OCI-LY7 (cell line): ENCODE results near the gene TAF8. TPM values are rescaled to one million over a fixed set of nuclear protein-coding genes. Genes with fewer than 3 reads are reported as not detected.

Source experiments
- BruUV-seq: library from RNA; stranded (reverse); fragments of 400-500 nt; replicated peaks from 2 replicates; lab custom pipeline; 2021; lab: Mats Ljungman, UMichigan
- CTCF ChIA-PET: fragments of 300-600 bp; sonication (Branson Sonifier 250); formaldehyde crosslinking; loops from one replicate; lab custom pipeline; 2022; ENCODE audit warnings: antibody characterized with exemption; ENCODE audit not compliant: unreplicated experiment; lab: Charles Lee
- POLR2A ChIA-PET: fragments of 300-600 bp; sonication (Branson Sonifier 250); formaldehyde crosslinking; loops from one replicate; lab custom pipeline; 2022; ENCODE audit warnings: antibody characterized with exemption; lab: Charles Lee
- DNase-seq: peaks from one replicate; pipeline ENCODE4 v3.0.0-alpha.2; 2015; ENCODE audit warnings: low spot score
- H2AFZ ChIP-seq: fragments of 200-600 bp; sonication (generic), shearing (Covaris generic); 2 replicates; pipeline ENCODE4 v1.6.1; 2014; ENCODE audit warnings: mild to moderate bottlenecking, antibody characterized with exemption, low read length, moderate library complexity
- H3K27ac ChIP-seq: fragments of 200-600 bp; sonication (generic); 2 replicates; pipeline ENCODE4 v1.5.1; 2014; ENCODE audit warnings: mixed run types, low read depth, mild to moderate bottlenecking, moderate library complexity, low read length, inconsistent platforms; ENCODE audit not compliant: poor library complexity, severe bottlenecking
- H3K36me3 ChIP-seq: fragments of 200-600 bp; sonication (generic); 2 replicates; pipeline ENCODE4 v1.6.1; 2014; ENCODE audit warnings: mild to moderate bottlenecking, antibody characterized with exemption, low read length, moderate library complexity, mixed read lengths; ENCODE audit not compliant: insufficient read depth
- H3K4me1 ChIP-seq: fragments of 200-600 bp; sonication (generic); 2 replicates; pipeline ENCODE4 v1.5.1; 2014; ENCODE audit warnings: mild to moderate bottlenecking, low read length; ENCODE audit not compliant: insufficient read depth, poor library complexity, severe bottlenecking
- H3K4me2 ChIP-seq: fragments of 200-600 bp; sonication (generic); 2 replicates; pipeline ENCODE4 v1.6.1; 2014; ENCODE audit warnings: mild to moderate bottlenecking, low read length
- H3K4me3 ChIP-seq: fragments of 200-600 bp; sonication (generic); 2 replicates; pipeline ENCODE4 v1.5.1; 2014; ENCODE audit warnings: mild to moderate bottlenecking, low read depth, low read length; ENCODE audit not compliant: poor library complexity, severe bottlenecking
- H3K79me2 ChIP-seq: fragments of 200-600 bp; sonication (generic); 2 replicates; pipeline ENCODE4 v1.6.1; 2016; ENCODE audit warnings: low read depth, mild to moderate bottlenecking, low read length, moderate library complexity, mixed read lengths; ENCODE audit not compliant: insufficient read depth
- H3K9me2 ChIP-seq: fragments of 200-600 bp; sonication (generic); 2 replicates; pipeline ENCODE4 v1.6.1; 2016; ENCODE audit warnings: mild to moderate bottlenecking, low read length, mixed read lengths; ENCODE audit not compliant: insufficient read depth
- H3K9me3 ChIP-seq: fragments of 200-600 bp; sonication (generic); 2 replicates; pipeline ENCODE4 v1.6.1; 2014; ENCODE audit warnings: mild to moderate bottlenecking, mixed run types, low read length, mixed read lengths
- H4K20me1 ChIP-seq: fragments of 200-600 bp; sonication (generic); 2 replicates; pipeline ENCODE4 v1.6.1; 2014; ENCODE audit warnings: mild to moderate bottlenecking, antibody characterized with exemption, low read length, moderate library complexity, mixed read lengths; ENCODE audit not compliant: insufficient read depth
- CTCF ChIP-seq: fragments of 200-600 bp; sonication (generic); conservative IDR thresholded peaks from 2 replicates; pipeline ENCODE4 v1.5.1; 2014; ENCODE audit warnings: mild to moderate bottlenecking, antibody characterized with exemption, low read length, moderate library complexity, mixed read lengths
- EZH2phosphoT487 ChIP-seq: fragments of 200-600 bp; sonication (generic); IDR thresholded peaks from 2 replicates; pipeline ENCODE4 v1.6.1; 2018; ENCODE audit warnings: low read depth, borderline replicate concordance, mild to moderate bottlenecking, mixed run types, antibody characterized with exemption, low read length, moderate library complexity, mixed read lengths
- intact Hi-C: fragments of 100-400 bp; cut with micrococcal nuclease; formaldehyde crosslinking; loops from one replicate; pipeline ENCODE4 v1.10.0; 2022; ENCODE audit not compliant: unreplicated experiment
- total RNA-seq, 2 experiments: library from RNA; depleted of rRNA in 1 of 2; stranded (reverse); fragments of >200 nt in 1 of 2; shearing (Covaris generic) in 1 of 2; gene quantifications; 2 replicates each; pipeline ENCODE4 v1.2.3, GENCODE V29; 2014 to 2022

TAF8 gene
- total RNA-seq, 2 experiments from 2014 or later, result 35.1 to 47.8 TPM

DNA sequence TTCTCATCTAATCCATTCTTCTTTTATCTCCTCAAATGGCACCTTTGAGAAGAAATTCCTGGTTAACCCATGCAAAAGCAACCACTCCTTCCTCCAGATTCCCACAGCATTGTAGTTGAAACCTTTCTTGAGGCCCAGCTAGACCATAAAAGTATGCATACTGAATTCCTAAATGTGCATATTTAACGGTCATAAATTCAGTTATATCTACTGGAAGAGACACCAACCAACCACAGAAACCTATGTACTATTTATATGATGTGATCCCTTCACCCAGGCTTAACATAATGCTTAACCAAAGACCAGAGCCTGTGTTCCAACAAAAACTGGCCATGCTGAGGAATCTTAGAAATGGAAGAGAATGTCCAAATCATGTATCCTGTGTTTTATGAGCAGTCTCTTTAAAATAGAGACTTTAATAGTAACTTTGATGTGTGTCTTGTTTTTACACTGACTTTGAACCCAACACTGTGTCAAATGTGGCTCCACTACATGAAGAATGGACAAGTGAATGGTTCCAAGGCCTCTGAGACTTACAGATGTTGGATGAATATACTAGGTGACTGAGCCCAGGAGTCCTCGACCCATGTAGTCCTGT is 11.4 kb upstream of the TAF8 start:
- Histone ChIP-seq H3K4me3 (peak overlapping the region; percentile 50), H3K9me2 (no peaks in the 10 kb centered on the region), H3K36me3 (peaks cover 13% of the 10 kb centered on the region; the same call in 1 of the 2 replicates), H3K4me2 (peak overlapping the region; percentile 65), H2AFZ (peak overlapping the region; percentile 41; the same call in 1 of the 2 replicates), H3K27ac (peak overlapping the region; percentile 84), H3K4me1 (peaks cover 65% of the 10 kb centered on the region), H3K79me2 (peaks cover 37% of the 10 kb centered on the region; the same call in 1 of the 2 replicates), H4K20me1 (no peaks in the 10 kb centered on the region), H3K9me3 (no peaks in the 10 kb centered on the region)
- TF ChIP-seq EZH2phosphoT487 (no peak), CTCF (no peak)
- intact Hi-C loops, result loop anchor here (1.0 kb wide), 4 partner anchors 17 to 118 kb away; partner anchors contain the start of genes BYSL, CCND3 and MED20
- POLR2A ChIA-PET, result interaction anchor here (0.8 to 3.3 kb wide), 7 partner anchors 10 to 117 kb away, joined by 5 to 30 read pairs (median 15); partner anchors contain the start of genes BYSL and MED20
- no peak for DNase-seq
- CTCF ChIA-PET, result interaction anchor here (0.8 to 1.1 kb wide), 6 partner anchors 8 to 237 kb away, joined by 3 to 7 read pairs (median 4); partner anchors contain the start of genes BYSL and MED20
- BruUV-seq, result TSS peak; percentile 49

GRCh38 chr6:42040856-42041480 is 9.4 kb upstream of the TAF8 start:
- Histone ChIP-seq H4K20me1 (no peaks in the 10 kb centered on the region; the same call in 1 of the 2 replicates), H2AFZ (peak overlapping the region; percentile 20; the same call in 1 of the 2 replicates), H3K27ac (peak overlapping the region; percentile 84), H3K9me2 (no peaks in the 10 kb centered on the region), H3K4me3 (no peak overlapping the region), H3K36me3 (peaks cover 13% of the 10 kb centered on the region; the same call in 1 of the 2 replicates), H3K79me2 (peaks cover 44% of the 10 kb centered on the region; the same call in 1 of the 2 replicates), H3K9me3 (no peaks in the 10 kb centered on the region), H3K4me2 (peak overlapping the region; percentile 65), H3K4me1 (peaks cover 76% of the 10 kb centered on the region)
- ChIA-PET POLR2A (interaction anchor here (0.7 to 3.3 kb wide), 15 partner anchors 9 to 253 kb away, joined by 3 to 30 read pairs (median 5); partner anchors contain the start of genes BYSL, CCND3, MED20 and TOMM6), CTCF (interaction anchor here (0.7 to 2.6 kb wide), 4 partner anchors 34 to 254 kb away, joined by 3 to 10 read pairs (median 6); partner anchors contain the start of genes BYSL and MED20)
- DNase-seq, result no peak
- BruUV-seq, result no TSS peak
- TF ChIP-seq CTCF (no peak), EZH2phosphoT487 (no peak)
- intact Hi-C loops, result loop anchor here (10.0 kb wide), 2 partner anchors 436 to 496 kb away; partner anchors contain the start of gene FOXP4
